ENCODE data around the gene PRICKLE1. TPM values are rescaled to one million over a fixed set of nuclear protein-coding genes. Genes with fewer than 3 reads are reported as not detected.

Gene PRICKLE1
- polyA plus RNA-seq, 6 donors from 2014 or later, result 16.9 to 45.2 (median 35.4) TPM

- H3K27ac Mint-ChIP-seq, result peak overlapping the region; percentile 79 to 94 (median 92)
- peaks cover 0 to 4% of the 10 kb centered on the region in 2 donors for H3K36me3 Mint-ChIP-seq
- H3K9me3 Mint-ChIP-seq, result no peaks in the 10 kb centered on the region
- DNase-seq (no peak), ATAC-seq (ENCODE audit: low read depth in 2 of 2) (no peak)
- no peaks in the 10 kb centered on the region for H3K27me3 Mint-ChIP-seq
- peak overlapping the region in 7 of 8 donors; percentile 11 to 65 (median 59) for H3K4me3 Mint-ChIP-seq
- peaks cover 63 to 91% (median 76%) of the 10 kb centered on the region in 3 donors for H3K4me1 Mint-ChIP-seq
Observed at GRCh38 chr12:42472376-42472775, 117.2 kb downstream of the PRICKLE1 start.

GRCh38 chr12:42469355-42470175 lies 120.0 kb downstream of the PRICKLE1 start:
- Mint-ChIP-seq H3K36me3 (peaks cover 14 to 22% of the 10 kb centered on the region in 2 donors), H3K27ac (peak overlapping the region; percentile 91 to 99 (median 96)), H3K4me3 (peak overlapping the region; percentile 74 to 96 (median 86)), H3K4me1 (peaks cover 61 to 90% (median 70%) of the 10 kb centered on the region in 3 donors), H3K9me3 (no peaks in the 10 kb centered on the region), H3K27me3 (no peaks in the 10 kb centered on the region)
- ATAC-seq (ENCODE audit: low read depth in 2 of 2), result peak; percentile 94 to 95
- peak; percentile 89 for DNase-seq

GRCh38 chr12:42468921-42469320 lies 120.6 kb downstream of the PRICKLE1 start:
- Mint-ChIP-seq H3K27ac (peak overlapping the region; percentile 91 to 99 (median 96)), H3K27me3 (no peaks in the 10 kb centered on the region), H3K4me1 (peaks cover 60 to 84% (median 71%) of the 10 kb centered on the region in 3 donors), H3K9me3 (no peaks in the 10 kb centered on the region), H3K36me3 (peaks cover 20 to 23% of the 10 kb centered on the region in 2 donors), H3K4me3 (peak overlapping the region; percentile 74 to 96 (median 86))
- DNase-seq, result no peak
- no peak for ATAC-seq (ENCODE audit: low read depth in 2 of 2)

- Mint-ChIP-seq H3K4me1 (peaks cover 57 to 82% (median 66%) of the 10 kb centered on the region in 3 donors), H3K27ac (peak overlapping the region; percentile 82 to 99 (median 95)), H3K36me3 (peaks cover 22 to 23% of the 10 kb centered on the region in 2 donors), H3K4me3 (peak overlapping the region; percentile 74 to 96 (median 86)), H3K9me3 (no peaks in the 10 kb centered on the region), H3K27me3 (no peaks in the 10 kb centered on the region)
- DNase-seq, result no peak
- ATAC-seq (ENCODE audit: low read depth in 2 of 2), result no peak
Observed at GRCh38 chr12:42468341-42468821, 121.2 kb downstream of the PRICKLE1 start.

- H3K4me3 Mint-ChIP-seq, result peak overlapping the region in 1 of 8 donors; percentile 20
Observed at GRCh38 chr12:42463671-42464070, 125.9 kb downstream of the PRICKLE1 start.

GRCh38 chr12:42462486-42462885 lies 127.1 kb downstream of the PRICKLE1 start:
- ATAC-seq (ENCODE audit: low read depth in 2 of 2) (no peak), DNase-seq (no peak)
- Mint-ChIP-seq H3K4me3 (no peak overlapping the region), H3K36me3 (peaks cover 35 to 39% of the 10 kb centered on the region in 2 donors), H3K9me3 (no peaks in the 10 kb centered on the region), H3K27me3 (no peaks in the 10 kb centered on the region), H3K27ac (peak overlapping the region; percentile 60 to 93 (median 71)), H3K4me1 (peaks cover 29 to 56% (median 30%) of the 10 kb centered on the region in 3 donors)

More at GRCh38 chr12:42463671-42464070, 125.9 kb downstream of the PRICKLE1 start:
- peaks cover 31 to 39% of the 10 kb centered on the region in 2 donors for H3K36me3 Mint-ChIP-seq
- peak overlapping the region in 2 of 6 donors; percentile 66 to 76 for H3K27ac Mint-ChIP-seq
- H3K27me3 Mint-ChIP-seq, result no peaks in the 10 kb centered on the region
- peaks cover 32 to 57% (median 35%) of the 10 kb centered on the region in 3 donors for H3K4me1 Mint-ChIP-seq
- DNase-seq, result no peak
- ATAC-seq (ENCODE audit: low read depth in 2 of 2), result no peak
- no peaks in the 10 kb centered on the region for H3K9me3 Mint-ChIP-seq

GRCh38 chr12:42459336-42459847 lies 130.2 kb downstream of the PRICKLE1 start:
- H3K27ac Mint-ChIP-seq, result peak overlapping the region in 4 of 6 donors; percentile 30 to 84 (median 58)
- DNase-seq, result no peak
- no peak overlapping the region for H3K4me3 Mint-ChIP-seq
- peaks cover 24 to 43% (median 43%) of the 10 kb centered on the region in 3 donors for H3K4me1 Mint-ChIP-seq
- H3K9me3 Mint-ChIP-seq, result no peaks in the 10 kb centered on the region
- peaks cover 17 to 23% of the 10 kb centered on the region in 2 donors for H3K36me3 Mint-ChIP-seq
- no peaks in the 10 kb centered on the region for H3K27me3 Mint-ChIP-seq
- no peak for ATAC-seq (ENCODE audit: low read depth in 2 of 2)

- Mint-ChIP-seq H3K27me3 (no peaks in the 10 kb centered on the region), H3K4me1 (peaks cover 22 to 48% (median 46%) of the 10 kb centered on the region in 3 donors), H3K27ac (peak overlapping the region in 5 of 6 donors; percentile 14 to 69 (median 33)), H3K4me3 (no peak overlapping the region), H3K9me3 (no peaks in the 10 kb centered on the region), H3K36me3 (peaks cover 17% of the 10 kb centered on the region in 2 donors)
- DNase-seq, result no peak
- no peak for ATAC-seq (ENCODE audit: low read depth in 2 of 2)
Observed at GRCh38 chr12:42458575-42458974, 131.0 kb downstream of the PRICKLE1 start.

- Mint-ChIP-seq H3K27ac (peak overlapping the region in 3 of 6 donors; percentile 33 to 82 (median 74)), H3K36me3 (peaks cover 13 to 16% of the 10 kb centered on the region in 2 donors)
Observed at GRCh38 chr12:42450248-42450647, 139.3 kb downstream of the PRICKLE1 start.

GRCh38 chr12:42448841-42449240 lies 140.7 kb downstream of the PRICKLE1 start:
- Mint-ChIP-seq H3K4me3 (peak overlapping the region in 5 of 8 donors; percentile 24 to 71 (median 49)), H3K4me1 (peaks cover 63 to 76% (median 70%) of the 10 kb centered on the region in 3 donors), H3K27me3 (no peaks in the 10 kb centered on the region), H3K36me3 (peaks cover 27 to 30% of the 10 kb centered on the region in 2 donors), H3K27ac (peak overlapping the region in 4 of 6 donors; percentile 18 to 87 (median 70)), H3K9me3 (peaks cover 0 to 17% (median 15%) of the 10 kb centered on the region in 7 donors)
- no peak for DNase-seq
- ATAC-seq (ENCODE audit: low read depth in 2 of 2), result no peak

More at GRCh38 chr12:42450248-42450647, 139.3 kb downstream of the PRICKLE1 start:
- Mint-ChIP-seq H3K4me1 (peaks cover 63 to 90% (median 83%) of the 10 kb centered on the region in 3 donors), H3K27me3 (no peaks in the 10 kb centered on the region), H3K4me3 (peak overlapping the region in 5 of 8 donors; percentile 17 to 82 (median 67)), H3K9me3 (peaks cover 0 to 5% (median 3%) of the 10 kb centered on the region in 7 donors)
- ATAC-seq (ENCODE audit: low read depth in 2 of 2) (no peak), DNase-seq (no peak)

GRCh38 chr12:42447371-42447786 lies 142.2 kb downstream of the PRICKLE1 start:
- Mint-ChIP-seq H3K27ac (peak overlapping the region in 5 of 6 donors; percentile 17 to 74 (median 60)), H3K4me3 (peak overlapping the region in 5 of 8 donors; percentile 24 to 71 (median 57))

GRCh38 chr12:42446761-42447160 lies 142.8 kb downstream of the PRICKLE1 start:
- H3K9me3 Mint-ChIP-seq, result peaks cover 0 to 30% (median 19%) of the 10 kb centered on the region in 7 donors
- no peaks in the 10 kb centered on the region for H3K27me3 Mint-ChIP-seq
- H3K4me1 Mint-ChIP-seq, result peaks cover 45 to 56% (median 50%) of the 10 kb centered on the region in 3 donors
- H3K27ac Mint-ChIP-seq, result peak overlapping the region in 5 of 6 donors; percentile 60 to 91 (median 74)
- ATAC-seq (ENCODE audit: low read depth in 2 of 2) (no peak), DNase-seq (no peak)
- peak overlapping the region in 1 of 8 donors; percentile 34 for H3K4me3 Mint-ChIP-seq
- H3K36me3 Mint-ChIP-seq, result peaks cover 37 to 48% of the 10 kb centered on the region in 2 donors

More at GRCh38 chr12:42447371-42447786, 142.2 kb downstream of the PRICKLE1 start:
- ATAC-seq (ENCODE audit: low read depth in 2 of 2), result peak; percentile 66
- Mint-ChIP-seq H3K4me1 (peaks cover 50 to 62% (median 55%) of the 10 kb centered on the region in 3 donors), H3K36me3 (peaks cover 37 to 42% of the 10 kb centered on the region in 2 donors), H3K9me3 (peaks cover 0 to 28% (median 19%) of the 10 kb centered on the region in 7 donors), H3K27me3 (no peaks in the 10 kb centered on the region)
- no peak for DNase-seq

- peak overlapping the region in 2 of 8 donors; percentile 9 to 69 for H3K4me3 Mint-ChIP-seq
- peaks cover 0 to 30% (median 19%) of the 10 kb centered on the region in 7 donors for H3K9me3 Mint-ChIP-seq
- peaks cover 37 to 51% of the 10 kb centered on the region in 2 donors for H3K36me3 Mint-ChIP-seq
- no peaks in the 10 kb centered on the region for H3K27me3 Mint-ChIP-seq
- H3K27ac Mint-ChIP-seq, result peak overlapping the region in 3 of 6 donors; percentile 14 to 71 (median 37)
- ATAC-seq (ENCODE audit: low read depth in 2 of 2), result no peak
- DNase-seq, result no peak
- peaks cover 40 to 47% (median 44%) of the 10 kb centered on the region in 3 donors for H3K4me1 Mint-ChIP-seq
Observed at GRCh38 chr12:42445891-42446290, 143.7 kb downstream of the PRICKLE1 start.
